Measurements from ENCODE around the gene ARSK. TPM values are rescaled to one million over a fixed set of nuclear protein-coding genes. Genes with fewer than 3 reads are reported as not detected.
A peak's percentile ranks its signal among the peaks of the same experiment; 100 is the strongest.

ARSK gene
- total RNA-seq, 1 experiment from 2014 or later: 10.2 TPM

- no peak for DNase-seq (ENCODE audit: low spot score)
Observed at GRCh38 chr5:95564450-95564849, 9.5 kb downstream of the ARSK start.

GRCh38 chr5:95565280-95565920 is 10.5 kb downstream of the ARSK start:
- no peak for DNase-seq (ENCODE audit: low spot score)

GRCh38 chr5:95572016-95572415 is 17.1 kb downstream of the ARSK start:
- no peak for DNase-seq (ENCODE audit: low spot score)

- DNase-seq (ENCODE audit: low spot score): no peak
Observed at GRCh38 chr5:95581576-95581975, 26.7 kb downstream of the ARSK start.

- DNase-seq (ENCODE audit: low spot score): no peak
Observed at GRCh38 chr5:95583992-95584391, 29.1 kb downstream of the ARSK start.

GRCh38 chr5:95590880-95591279 is 36.0 kb downstream of the ARSK start:
- no peak for DNase-seq (ENCODE audit: low spot score)

GRCh38 chr5:95591490-95591901 is 36.6 kb downstream of the ARSK start:
- peak; percentile 67 for DNase-seq (ENCODE audit: low spot score)

- peak; percentile 34 for DNase-seq (ENCODE audit: low spot score)
Observed at GRCh38 chr5:95595289-95595931, 40.5 kb downstream of the ARSK start.

GRCh38 chr5:95599252-95599651 is 44.4 kb downstream of the ARSK start:
- no peak for DNase-seq (ENCODE audit: low spot score)

GRCh38 chr5:95600557-95600956 is 45.7 kb downstream of the ARSK start:
- no peak for DNase-seq (ENCODE audit: low spot score)

- DNase-seq (ENCODE audit: low spot score): no peak
Observed at GRCh38 chr5:95605786-95606185, 50.9 kb downstream of the ARSK start.

- DNase-seq (ENCODE audit: low spot score): no peak
Observed at GRCh38 chr5:95606419-95606818, 51.5 kb downstream of the ARSK start.

GRCh38 chr5:95609711-95610110 is 54.8 kb downstream of the ARSK start:
- peak; percentile 18 for DNase-seq (ENCODE audit: low spot score)

- DNase-seq (ENCODE audit: low spot score): no peak
Observed at GRCh38 chr5:95610546-95610945, 55.6 kb downstream of the ARSK start.

GRCh38 chr5:95611396-95611795 is 56.5 kb downstream of the ARSK start:
- no peak for DNase-seq (ENCODE audit: low spot score)

GRCh38 chr5:95613514-95613913 is 58.6 kb downstream of the ARSK start:
- DNase-seq (ENCODE audit: low spot score): no peak

GRCh38 chr5:95615164-95615467 is 60.2 kb downstream of the ARSK start:
- DNase-seq (ENCODE audit: low spot score): no peak

GRCh38 chr5:95617057-95617456 is 62.2 kb downstream of the ARSK start:
- DNase-seq (ENCODE audit: low spot score): no peak

- DNase-seq (ENCODE audit: low spot score): no peak
Observed at GRCh38 chr5:95619096-95619495, 64.2 kb downstream of the ARSK start.

- no peak for DNase-seq (ENCODE audit: low spot score)
Observed at GRCh38 chr5:95619514-95620029, 64.7 kb downstream of the ARSK start.

- no peak for DNase-seq (ENCODE audit: low spot score)
Observed at GRCh38 chr5:95620030-95620869, 65.3 kb downstream of the ARSK start, which contains the start of gene GPR150. Gene GPR150, plus strand, starts transcription at chr5:95620087. Its CDS starts 189 bp downstream, at chr5:95620276.

Data from H4 (cell line).